Epidermal melanocyte (primary cell): ENCODE data around the gene TGFBR3.

ENCODE experiments used
- DNase-seq: peaks from one replicate; pipeline ENCODE4 v3.0.0; 2011; ENCODE audit warnings: low spot score; ENCODE audit not compliant: insufficient read length

Gene TGFBR3

GRCh38 chr1:91783423-91784170, 102.4 kb downstream of the TGFBR3 start:
- DNase-seq, result no peak

GRCh38 chr1:91781901-91782622, 103.9 kb downstream of the TGFBR3 start:
- no peak for DNase-seq

- no peak for DNase-seq
Measured at GRCh38 chr1:91781371-91781825, 104.6 kb downstream of the TGFBR3 start.

- no peak for DNase-seq
Measured at GRCh38 chr1:91779548-91780021, 106.4 kb downstream of the TGFBR3 start.

- DNase-seq, result no peak
Measured at GRCh38 chr1:91778964-91779363, 107.0 kb downstream of the TGFBR3 start.

- DNase-seq, result no peak
Measured at GRCh38 chr1:91777630-91778300, 108.2 kb downstream of the TGFBR3 start.

- DNase-seq, result no peak
Measured at GRCh38 chr1:91777196-91777595, 108.8 kb downstream of the TGFBR3 start.

- DNase-seq, result no peak
Measured at GRCh38 chr1:91776068-91776794, 109.7 kb downstream of the TGFBR3 start.

- DNase-seq, result no peak
Measured at GRCh38 chr1:91775227-91775626, 110.7 kb downstream of the TGFBR3 start.

- DNase-seq, result no peak
Measured at GRCh38 chr1:91774520-91775203, 111.3 kb downstream of the TGFBR3 start.

- DNase-seq, result no peak
Measured at GRCh38 chr1:91771717-91772116, 114.2 kb downstream of the TGFBR3 start.

- no peak for DNase-seq
Measured at GRCh38 chr1:91770667-91771268, 115.2 kb downstream of the TGFBR3 start.

- DNase-seq, result no peak
Measured at GRCh38 chr1:91769742-91770141, 116.2 kb downstream of the TGFBR3 start.

- no peak for DNase-seq
Measured at GRCh38 chr1:91768786-91769725, 116.9 kb downstream of the TGFBR3 start.

GRCh38 chr1:91768120-91768519, 117.8 kb downstream of the TGFBR3 start:
- no peak for DNase-seq

- no peak for DNase-seq
Measured at GRCh38 chr1:91766883-91767282, 119.1 kb downstream of the TGFBR3 start.

GRCh38 chr1:91765880-91766443, 120.0 kb downstream of the TGFBR3 start:
- no peak for DNase-seq

GRCh38 chr1:91765293-91765692, 120.7 kb downstream of the TGFBR3 start:
- DNase-seq, result no peak
